NCI-H774 (cell line): ENCODE data around the gene ASTN2.

Experiments used
- DNase-seq: peaks from one replicate; lab custom pipeline; 2025; lab: John Stamatoyannopoulos, UW

The ASTN2 gene

GRCh38 chr9:116815835-116816234 lies 599.0 kb downstream of the ASTN2 start:
- no peak for DNase-seq

DNA sequence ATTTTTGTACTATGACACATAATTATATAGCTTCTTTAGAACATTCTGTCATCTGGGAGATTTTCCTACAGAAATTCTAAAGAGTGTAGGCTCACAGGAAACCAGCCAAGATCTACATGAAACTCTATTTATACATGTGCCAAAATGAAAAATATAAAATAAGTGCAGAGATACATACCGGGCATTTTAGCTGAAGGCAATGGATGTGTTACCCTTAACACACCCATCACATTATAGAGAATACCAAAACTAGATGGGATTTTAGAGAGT lies 601.9 kb downstream of the ASTN2 start:
- no peak for DNase-seq

- no peak for DNase-seq
Measured at GRCh38 chr9:116812231-116813030, 602.4 kb downstream of the ASTN2 start.

GRCh38 chr9:116809656-116810055 lies 605.2 kb downstream of the ASTN2 start:
- DNase-seq = no peak

DNA sequence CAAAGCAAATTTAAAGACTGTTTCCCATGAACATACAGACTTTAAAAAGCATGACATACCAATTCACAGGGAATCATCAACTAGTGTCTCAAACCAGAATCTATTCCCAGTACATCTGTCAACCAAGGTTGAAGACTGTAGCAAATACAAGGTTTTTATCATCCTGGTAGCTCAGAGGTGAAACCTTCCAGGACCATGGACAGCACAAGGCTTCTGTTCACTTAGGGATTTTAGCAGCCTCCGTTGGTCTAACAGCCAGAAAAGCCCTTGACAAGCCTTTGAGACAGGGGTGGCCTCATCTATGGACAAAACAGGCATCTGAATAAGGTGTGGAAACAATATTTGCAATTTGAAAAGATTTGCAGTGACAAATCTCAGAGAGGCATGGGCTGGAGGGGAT lies 608.8 kb downstream of the ASTN2 start:
- no peak for DNase-seq

- DNase-seq = no peak
Measured at GRCh38 chr9:116800885-116801284, 614.0 kb downstream of the ASTN2 start.

- no peak for DNase-seq
Measured at GRCh38 chr9:116800074-116800473, 614.8 kb downstream of the ASTN2 start.

- no peak for DNase-seq
Measured at GRCh38 chr9:116798521-116798920, 616.3 kb downstream of the ASTN2 start.

GRCh38 chr9:116797276-116797675 lies 617.6 kb downstream of the ASTN2 start:
- no peak for DNase-seq

DNA sequence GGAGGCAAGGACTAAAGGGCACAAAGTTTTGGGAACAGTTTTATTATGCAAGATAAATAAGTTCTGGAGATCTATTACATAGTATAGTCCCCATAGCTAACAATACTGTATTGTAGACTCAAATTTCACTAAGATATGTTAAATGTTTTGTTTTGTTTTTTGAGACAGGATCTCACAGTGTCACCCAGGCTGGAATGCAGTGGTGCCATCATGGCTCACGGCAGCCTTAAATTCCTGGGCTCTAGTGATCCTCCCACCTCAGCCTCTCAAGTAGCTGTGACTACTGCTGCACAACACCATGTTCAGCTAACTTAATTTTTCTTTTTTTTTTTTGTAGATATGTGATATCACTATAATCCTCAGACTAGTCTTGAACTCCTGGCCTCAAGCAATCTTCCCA lies 618.2 kb downstream of the ASTN2 start:
- DNase-seq = no peak

- DNase-seq = no peak
Measured at GRCh38 chr9:116795821-116796220, 619.0 kb downstream of the ASTN2 start.

- DNase-seq = no peak
Measured at GRCh38 chr9:116792271-116792670, 622.6 kb downstream of the ASTN2 start.

GRCh38 chr9:116791326-116791725 lies 623.5 kb downstream of the ASTN2 start:
- DNase-seq = peak; percentile 67

GRCh38 chr9:116789081-116789480 lies 625.8 kb downstream of the ASTN2 start:
- no peak for DNase-seq

DNA sequence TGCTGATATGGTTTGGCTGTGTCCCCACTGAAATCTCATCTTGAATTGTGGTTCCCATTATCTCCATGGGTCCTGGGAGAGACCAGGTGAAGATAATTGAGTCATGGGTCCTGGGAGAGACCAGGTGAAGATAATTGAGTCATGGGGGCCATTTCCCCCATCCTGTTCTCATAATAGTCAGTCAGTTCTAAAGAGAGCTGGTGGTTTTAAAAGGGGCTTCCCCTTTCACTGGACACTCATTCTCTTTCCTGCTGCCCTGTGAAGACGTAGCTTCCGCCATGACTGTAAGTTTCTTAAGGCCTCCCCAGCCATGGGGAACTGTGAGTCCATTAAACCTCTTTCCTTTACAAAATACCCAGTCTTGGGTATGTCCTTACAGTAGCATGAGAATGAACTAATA lies 628.1 kb downstream of the ASTN2 start:
- DNase-seq = no peak

GRCh38 chr9:116777116-116777515 lies 637.7 kb downstream of the ASTN2 start:
- no peak for DNase-seq

GRCh38 chr9:116774421-116775180 lies 640.3 kb downstream of the ASTN2 start:
- no peak for DNase-seq

- DNase-seq = peak; percentile 33
Measured at GRCh38 chr9:116767219-116767618, 647.6 kb downstream of the ASTN2 start.

- no peak for DNase-seq
Measured at GRCh38 chr9:116765011-116765410, 649.8 kb downstream of the ASTN2 start.

DNA sequence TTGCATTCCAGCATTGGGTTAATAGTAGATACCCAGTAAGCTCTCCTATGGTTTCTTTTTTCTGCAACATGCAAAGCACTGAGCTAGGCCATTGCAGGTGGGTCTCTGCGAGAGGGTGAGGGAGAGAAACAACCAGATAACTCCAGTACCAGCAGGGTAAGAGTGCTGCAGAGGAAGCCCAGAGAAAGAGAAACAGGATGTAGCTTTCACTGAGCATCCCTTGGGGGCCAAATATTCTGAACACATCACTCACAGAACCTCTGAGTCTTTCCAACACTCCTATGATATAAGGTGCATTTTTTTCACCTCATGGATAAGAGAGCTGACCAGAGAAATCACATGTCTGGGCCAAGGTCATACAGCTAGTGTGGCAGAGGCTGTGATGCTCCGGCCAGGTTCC lies 651.1 kb downstream of the ASTN2 start:
- no peak for DNase-seq

DNA sequence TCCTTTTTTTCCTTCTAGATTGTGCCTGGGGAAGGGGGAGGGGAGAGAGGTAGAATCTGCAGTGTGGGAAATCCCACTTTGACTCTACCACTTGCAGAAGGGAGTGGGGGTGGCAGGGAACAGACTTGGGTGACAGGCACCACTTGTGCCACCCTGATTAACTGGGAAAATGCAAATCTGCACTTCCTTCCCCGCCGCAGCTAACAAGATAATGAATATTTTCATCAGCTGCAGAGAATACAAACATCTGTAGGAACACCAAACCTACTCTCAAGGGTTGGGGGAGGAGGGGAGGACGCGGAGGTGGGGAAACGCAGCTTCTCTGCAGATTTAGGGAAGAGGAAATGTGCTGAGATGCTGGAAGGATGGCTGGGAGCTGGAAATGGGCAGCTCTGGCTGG lies 654.2 kb downstream of the ASTN2 start:
- no peak for DNase-seq

DNA sequence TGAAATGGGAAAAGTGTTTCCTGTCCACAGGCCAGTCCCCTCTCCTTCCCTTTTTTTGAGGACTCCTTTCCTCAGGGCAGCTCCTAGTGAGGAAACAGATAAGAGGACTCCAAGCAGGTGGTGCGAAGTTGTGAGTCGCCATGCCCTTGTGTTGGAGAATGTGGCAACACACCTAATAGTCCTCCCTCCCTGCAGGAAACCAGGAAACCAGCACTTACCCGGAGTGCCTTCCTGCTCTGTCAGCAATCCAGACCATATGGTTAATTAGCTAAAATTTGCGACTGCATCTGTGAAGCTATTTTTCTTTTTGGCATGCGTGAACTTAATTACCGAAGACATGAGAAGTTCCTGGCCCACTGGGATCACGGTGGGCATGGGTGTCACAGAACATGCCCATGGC lies 657.8 kb downstream of the ASTN2 start:
- no peak for DNase-seq

DNA sequence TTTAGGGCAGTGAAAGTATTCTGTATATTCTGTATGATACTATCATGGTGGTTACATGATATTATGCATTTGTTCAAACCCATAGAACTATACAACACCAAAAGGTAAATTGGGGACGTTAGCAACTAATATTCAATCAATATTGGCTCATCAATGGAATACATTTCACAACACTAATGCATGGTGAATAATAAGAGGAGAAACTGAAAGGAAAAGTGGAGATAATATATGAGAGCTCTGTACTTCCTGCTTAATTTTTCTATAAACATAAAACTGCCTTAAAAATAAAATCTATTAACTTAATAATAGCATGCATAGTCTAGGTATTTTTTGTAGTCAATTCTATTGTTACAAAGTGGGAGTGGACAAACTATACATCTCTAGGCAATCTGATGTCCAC lies 661.5 kb downstream of the ASTN2 start:
- DNase-seq = no peak

DNA sequence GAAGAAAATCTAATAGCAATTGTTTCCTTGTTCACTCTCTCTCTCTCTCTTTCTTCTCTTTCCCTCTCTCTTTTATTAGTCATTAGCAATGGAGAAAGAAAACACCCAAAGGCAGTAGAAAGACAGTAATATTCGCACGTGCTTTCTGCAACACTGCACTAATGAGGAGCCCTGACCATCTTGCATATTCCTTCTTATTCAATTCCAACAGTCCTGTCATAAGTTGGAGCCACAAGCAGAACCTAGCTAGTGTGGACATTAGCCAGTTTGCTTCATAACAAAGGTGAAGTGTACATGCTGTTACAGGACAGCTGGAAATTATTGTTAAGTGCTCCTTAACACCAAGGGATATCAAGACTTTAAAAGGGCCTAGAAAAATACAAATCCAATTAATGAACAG lies 664.3 kb downstream of the ASTN2 start:
- no peak for DNase-seq
